ENCODE data around the gene DLGAP4. TPM values are rescaled to one million over a fixed set of nuclear protein-coding genes. Genes with fewer than 3 reads are reported as not detected.

DLGAP4 gene
- total and polyA plus RNA-seq, 9 of the 15 experiments (the other 6 are each of a cell fraction or from before 2014, with no cell fraction given): 0.31 to 34.1 (median 4.5) TPM

DNA sequence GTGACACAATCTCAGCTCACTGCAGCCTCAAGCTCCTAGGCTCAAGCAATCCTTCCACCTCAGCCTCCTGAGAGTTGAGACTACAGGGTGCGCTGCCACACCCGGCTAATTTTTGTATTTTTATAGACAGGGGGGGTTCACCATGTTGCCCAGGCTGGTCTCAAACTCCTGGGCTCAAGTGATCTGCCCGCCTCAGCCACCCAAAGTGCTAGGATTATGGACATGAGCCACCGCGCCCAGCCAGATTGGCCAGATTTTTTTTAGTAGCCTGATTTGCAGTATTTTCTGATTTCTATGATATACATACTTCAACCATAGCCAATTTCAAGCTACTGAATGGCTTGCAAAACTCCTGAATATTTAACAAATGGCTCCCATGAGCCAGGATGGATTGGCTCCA, 21.4 kb upstream of the DLGAP4 start:
- Histone ChIP-seq H3K9me3 (replicated peaks; ENCODE audit: control insufficient read depth, insufficient read depth, low read depth, low read length) (no peaks in the 10 kb centered on the region), H3K27me3 (ENCODE audit: control insufficient read depth in 2 of 2, insufficient read depth in 2 of 2, low read length in 2 of 2) (peaks cover 5 to 24% of the 10 kb centered on the region in 2 experiments; a peak in 3 of 5 replicates), H3K4me1 (replicated peaks in 1 of 2; ENCODE audit: control insufficient read depth in 2 of 2, insufficient read depth in 2 of 2, low read length in 2 of 2) (no peaks in the 10 kb centered on the region), H3K36me3 (ENCODE audit: control insufficient read depth, insufficient read depth, low read length) (no peaks in the 10 kb centered on the region), H3K27ac (ENCODE audit: extremely low read depth, low read depth, low read length) (no peak overlapping the region), H3K4me2 (ENCODE audit: insufficient read depth, low read length) (no peak overlapping the region), H3K9ac (ENCODE audit: insufficient read depth in 1 of 2, low read depth in 2 of 2, low read length in 2 of 2) (no peak overlapping the region), H4K20me1 (replicated peaks; ENCODE audit: control insufficient read depth, insufficient read depth, low read length) (no peaks in the 10 kb centered on the region), H3K9me1 (ENCODE audit: control insufficient read depth, insufficient read depth, low read length) (no peaks in the 10 kb centered on the region), H3K4me3 (no peak overlapping the region), H2AFZ (ENCODE audit: low read depth, low read length) (no peak overlapping the region), H3K79me2 (ENCODE audit: control insufficient read depth, insufficient read depth, low read length) (no peaks in the 10 kb centered on the region)
- intact Hi-C loops (cut with micrococcal nuclease) (no loop called here), in situ Hi-C loops (cut with MboI) (no loop called here)
- 12% methylated on average over 5 of the region's 5 CpGs for WGBS (ENCODE audit: insufficient coverage, low coverage, missing lambda C conversion rate)
- no peak for DNase-seq (ENCODE audit: extremely low read depth in 1 of 4, low spot score in 3 of 4)
- ATAC-seq: no peak
- FAIRE-seq: no peak
- POLR2A ChIA-PET: no interaction called here
- no TSS peak for BruUV-seq (replicated peaks)
- CTCF ChIA-PET (ENCODE audit: low intra/inter-chr PET ratio): no interaction called here
- TF ChIP-seq TRIM28 (IDR thresholded peaks at IDR 0.05) (no peak), EWSR1 (IDR thresholded peaks at IDR 0.05; ENCODE audit: borderline replicate concordance, low read depth, partially characterized antibody) (no peak), MBD1 (CRISPR knock-in tag; IDR thresholded peaks at IDR 0.05) (no peak), ZNF561 (CRISPR knock-in tag; conservative IDR thresholded peaks at IDR 0.05) (no peak), SAFB (IDR thresholded peaks at IDR 0.05; ENCODE audit: borderline replicate concordance, low read depth, low read length) (no peak), TARDBP (IDR thresholded peaks at IDR 0.05) (no peak), RCOR1 (IDR thresholded peaks at IDR 0.05; ENCODE audit: borderline replicate concordance in 1 of 2, low read depth in 2 of 2, low read length in 2 of 2) (no peak), ZFP1 (CRISPR knock-in tag; IDR thresholded peaks at IDR 0.05) (no peak), TSHZ1 (CRISPR knock-in tag; IDR thresholded peaks at IDR 0.05) (no peak)
- TF ChIP-seq, protein P1, sequence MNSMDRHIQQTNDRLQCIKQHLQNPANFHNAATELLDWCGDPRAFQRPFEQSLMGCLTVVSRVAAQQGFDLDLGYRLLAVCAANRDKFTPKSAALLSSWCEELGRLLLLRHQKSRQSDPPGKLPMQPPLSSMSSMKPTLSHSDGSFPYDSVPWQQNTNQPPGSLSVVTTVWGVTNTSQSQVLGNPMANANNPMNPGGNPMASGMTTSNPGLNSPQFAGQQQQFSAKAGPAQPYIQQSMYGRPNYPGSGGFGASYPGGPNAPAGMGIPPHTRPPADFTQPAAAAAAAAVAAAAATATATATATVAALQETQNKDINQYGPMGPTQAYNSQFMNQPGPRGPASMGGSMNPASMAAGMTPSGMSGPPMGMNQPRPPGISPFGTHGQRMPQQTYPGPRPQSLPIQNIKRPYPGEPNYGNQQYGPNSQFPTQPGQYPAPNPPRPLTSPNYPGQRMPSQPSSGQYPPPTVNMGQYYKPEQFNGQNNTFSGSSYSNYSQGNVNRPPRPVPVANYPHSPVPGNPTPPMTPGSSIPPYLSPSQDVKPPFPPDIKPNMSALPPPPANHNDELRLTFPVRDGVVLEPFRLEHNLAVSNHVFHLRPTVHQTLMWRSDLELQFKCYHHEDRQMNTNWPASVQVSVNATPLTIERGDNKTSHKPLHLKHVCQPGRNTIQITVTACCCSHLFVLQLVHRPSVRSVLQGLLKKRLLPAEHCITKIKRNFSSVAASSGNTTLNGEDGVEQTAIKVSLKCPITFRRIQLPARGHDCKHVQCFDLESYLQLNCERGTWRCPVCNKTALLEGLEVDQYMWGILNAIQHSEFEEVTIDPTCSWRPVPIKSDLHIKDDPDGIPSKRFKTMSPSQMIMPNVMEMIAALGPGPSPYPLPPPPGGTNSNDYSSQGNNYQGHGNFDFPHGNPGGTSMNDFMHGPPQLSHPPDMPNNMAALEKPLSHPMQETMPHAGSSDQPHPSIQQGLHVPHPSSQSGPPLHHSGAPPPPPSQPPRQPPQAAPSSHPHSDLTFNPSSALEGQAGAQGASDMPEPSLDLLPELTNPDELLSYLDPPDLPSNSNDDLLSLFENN (IDR thresholded peaks at IDR 0.05; ENCODE audit: low read depth in 2 of 2, low read length in 2 of 2): no peak

Data from K562 (cell line).